Activated naive CD4-positive, alpha-beta T cell treated with anti-CD3 and anti-CD28 coated beads, Interleukin-2, amount 50 U/mL, for 16 hours (primary cell): Measurements from ENCODE around the gene HS1BP3.

Experiments used
- DNase-seq: peaks from one replicate; pipeline ENCODE4 v3.0.0-alpha.2; 2020

The HS1BP3 gene

DNA sequence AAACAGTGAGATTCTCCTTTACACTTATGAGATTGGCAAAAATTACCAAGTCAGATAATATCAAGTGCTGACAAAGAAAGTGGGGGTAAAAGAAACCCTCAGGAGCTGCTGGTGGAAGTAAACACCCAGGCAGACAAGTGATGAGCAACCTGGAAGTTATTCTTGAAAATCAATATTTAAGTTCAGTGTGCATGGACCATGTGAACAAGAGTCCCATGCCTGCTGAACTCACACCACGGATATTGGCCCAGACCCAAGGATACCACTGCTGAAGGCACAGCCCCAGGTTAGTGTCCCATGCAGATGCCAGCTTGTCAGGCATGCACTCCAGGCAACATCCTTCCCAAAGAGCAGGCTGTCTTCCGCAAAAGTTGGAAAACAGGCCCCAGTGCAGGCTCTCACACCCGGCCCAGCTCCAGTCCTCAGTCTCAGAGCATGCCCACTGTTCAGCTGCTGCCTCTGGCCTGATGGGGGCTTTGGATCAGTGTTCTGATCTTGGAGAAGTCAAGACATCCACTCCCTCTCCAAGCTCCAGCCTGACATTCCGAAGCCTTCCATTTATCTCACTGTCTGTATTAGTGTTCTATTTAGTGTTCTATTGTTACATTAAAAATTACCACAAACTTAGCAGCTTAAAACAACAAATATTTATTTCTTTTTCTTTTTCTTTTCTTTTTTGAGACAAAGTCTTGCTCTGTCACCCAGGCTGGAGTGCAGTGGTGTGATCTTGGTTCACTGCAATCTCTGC is 70.0 kb downstream of the HS1BP3 start:
- DNase-seq, result no peak

DNA sequence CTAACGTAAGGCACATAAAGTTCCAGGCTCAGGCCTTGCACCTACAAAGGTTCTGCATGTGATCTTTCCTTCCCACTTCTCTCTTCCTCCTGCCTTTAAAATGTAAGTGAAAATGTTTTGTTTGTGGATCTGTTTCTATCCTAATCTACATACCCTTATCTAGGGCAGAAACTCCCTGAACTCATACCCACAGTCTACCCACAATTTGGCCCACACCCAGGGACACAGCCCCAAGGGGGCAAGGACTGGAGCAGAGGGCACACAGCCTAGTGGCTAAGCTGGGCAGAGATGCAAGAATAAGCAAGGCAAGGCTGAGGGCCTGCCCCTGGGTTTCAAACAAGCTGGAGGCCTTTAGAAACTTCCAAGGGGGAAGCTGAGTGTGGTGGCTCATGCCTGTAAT is 71.0 kb downstream of the HS1BP3 start:
- no peak for DNase-seq

DNA sequence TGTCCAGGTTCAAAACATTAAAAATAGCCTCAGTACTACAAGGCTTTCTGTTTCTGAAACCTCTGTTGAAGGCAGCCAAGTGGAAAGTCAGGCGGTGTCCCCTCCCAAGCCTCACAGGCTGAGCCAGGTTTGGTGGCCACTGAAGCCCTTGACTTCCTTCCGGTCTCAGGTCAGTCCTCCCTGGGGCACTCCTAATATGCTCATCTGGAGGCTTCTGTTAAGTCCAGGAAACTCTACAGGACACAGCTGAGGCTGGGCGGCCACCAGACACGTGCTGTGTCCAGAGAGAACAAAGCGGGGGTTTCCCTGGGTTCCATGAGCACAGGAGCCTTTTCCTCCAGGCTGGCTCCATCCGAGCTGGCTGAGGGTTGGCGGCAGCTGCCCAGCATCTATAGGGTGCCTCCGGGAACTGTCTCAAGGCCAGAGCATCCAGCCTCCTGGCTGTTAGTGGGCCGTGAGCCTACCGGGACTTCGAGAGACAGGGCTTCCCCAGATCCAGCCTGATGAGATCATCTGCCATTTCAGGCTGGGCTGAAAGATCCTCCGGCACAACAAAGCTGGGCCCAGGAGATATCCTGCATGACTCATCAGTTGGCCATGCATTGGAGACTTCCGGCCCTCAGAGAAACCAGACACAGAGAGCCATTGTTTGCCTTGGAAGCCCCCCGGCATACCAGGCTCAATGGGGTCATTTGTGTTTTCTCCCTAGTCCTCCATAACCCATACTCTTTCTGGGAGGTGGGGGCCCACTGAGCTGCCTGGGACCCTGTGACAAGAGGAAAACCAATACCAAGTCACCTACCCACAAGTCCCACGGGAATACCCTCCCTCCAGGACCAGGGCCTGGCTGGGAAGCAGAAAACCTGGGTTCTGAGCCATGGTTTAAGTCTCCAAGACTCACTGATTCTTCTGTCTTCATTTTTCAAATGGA is 71.7 kb downstream of the HS1BP3 start:
- no peak for DNase-seq

DNA sequence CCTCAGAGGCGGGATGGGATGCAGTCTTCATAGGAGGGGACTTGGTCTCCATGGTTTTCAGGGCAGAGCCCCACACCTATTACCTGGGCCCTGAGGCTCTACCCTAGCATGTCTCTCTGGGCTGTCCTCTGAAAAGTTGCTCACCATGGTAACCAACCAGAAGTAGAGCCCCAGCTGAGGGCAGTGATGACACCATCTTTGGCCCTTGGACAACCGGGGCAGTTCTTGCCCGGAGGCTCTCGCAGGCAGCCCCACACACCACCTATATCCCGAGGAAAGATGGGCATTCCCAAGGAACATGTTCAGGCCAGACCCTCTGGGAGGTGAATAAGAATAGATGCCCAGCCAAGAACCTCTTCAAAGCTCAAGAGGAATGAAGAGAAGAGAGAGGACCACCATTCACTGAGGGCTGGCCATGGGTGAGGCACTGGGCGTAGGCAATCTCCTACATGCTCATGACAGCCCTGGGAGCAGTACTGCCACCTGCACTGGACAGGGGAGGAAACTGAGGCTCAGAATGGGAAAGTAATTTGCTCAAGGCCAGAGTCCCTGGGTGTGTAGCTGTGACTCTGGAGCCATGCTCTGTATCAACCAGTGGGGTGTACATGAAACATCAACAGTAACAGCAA is 72.5 kb downstream of the HS1BP3 start:
- no peak for DNase-seq

DNA sequence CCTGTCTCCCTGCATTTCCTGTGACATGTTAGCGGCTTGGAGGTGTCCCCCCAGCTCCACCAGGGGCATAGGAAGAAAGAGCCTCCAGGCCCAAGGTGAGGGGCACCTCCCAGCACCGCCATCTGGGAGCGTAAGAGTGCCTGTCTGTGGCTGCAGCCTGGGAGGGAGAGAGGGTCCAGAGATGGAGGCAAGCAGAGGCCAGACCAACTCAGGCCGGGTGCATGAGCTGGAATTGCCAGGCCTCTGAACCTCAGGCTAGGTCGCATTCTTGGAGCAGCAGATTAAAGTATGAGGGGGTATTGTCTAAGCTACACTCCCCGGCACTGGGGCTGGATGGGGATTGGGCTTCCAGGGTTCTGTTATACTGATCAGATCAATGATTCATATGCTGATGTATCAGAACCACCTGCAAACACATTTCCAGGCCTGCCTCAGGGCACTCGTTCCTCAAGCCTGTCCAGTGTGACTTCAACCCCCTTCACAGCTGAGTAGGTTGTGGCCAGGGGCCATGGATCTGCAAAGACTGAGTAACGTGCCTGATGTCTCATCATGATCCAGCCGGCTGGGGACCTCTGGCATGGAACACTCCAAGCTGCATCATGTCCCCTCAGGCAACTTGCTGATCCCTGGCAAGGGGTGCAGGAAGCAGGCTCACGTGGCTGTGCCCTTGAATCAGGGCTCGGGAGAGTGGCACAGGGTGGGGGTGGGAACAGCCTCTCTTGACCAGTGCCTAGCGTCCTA is 73.2 kb downstream of the HS1BP3 start:
- no peak for DNase-seq

DNA sequence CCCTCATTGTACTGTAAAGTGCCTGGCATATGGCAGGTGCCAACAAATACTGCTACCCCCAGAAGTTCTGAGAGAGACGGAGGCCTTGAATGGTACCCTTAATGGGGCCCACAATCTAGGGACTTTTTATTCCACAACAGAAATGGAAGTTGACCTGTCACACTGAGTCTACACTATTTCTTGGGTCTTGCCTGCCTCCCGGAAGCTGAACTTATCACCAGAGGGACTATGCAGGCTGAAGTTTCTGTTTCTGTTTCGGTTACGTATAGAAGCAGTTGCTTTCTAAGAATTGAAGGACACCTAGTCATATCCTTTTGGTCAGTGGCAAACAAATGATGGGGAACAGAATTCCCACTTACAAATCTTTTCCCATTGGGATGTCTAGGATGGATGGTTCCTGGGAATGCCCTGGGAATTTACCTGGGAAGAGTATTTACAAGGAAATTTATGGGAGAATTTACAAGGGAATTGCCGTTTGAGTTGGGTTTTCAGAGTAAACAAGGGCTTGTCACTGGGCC is 74.2 kb downstream of the HS1BP3 start:
- no peak for DNase-seq

DNA sequence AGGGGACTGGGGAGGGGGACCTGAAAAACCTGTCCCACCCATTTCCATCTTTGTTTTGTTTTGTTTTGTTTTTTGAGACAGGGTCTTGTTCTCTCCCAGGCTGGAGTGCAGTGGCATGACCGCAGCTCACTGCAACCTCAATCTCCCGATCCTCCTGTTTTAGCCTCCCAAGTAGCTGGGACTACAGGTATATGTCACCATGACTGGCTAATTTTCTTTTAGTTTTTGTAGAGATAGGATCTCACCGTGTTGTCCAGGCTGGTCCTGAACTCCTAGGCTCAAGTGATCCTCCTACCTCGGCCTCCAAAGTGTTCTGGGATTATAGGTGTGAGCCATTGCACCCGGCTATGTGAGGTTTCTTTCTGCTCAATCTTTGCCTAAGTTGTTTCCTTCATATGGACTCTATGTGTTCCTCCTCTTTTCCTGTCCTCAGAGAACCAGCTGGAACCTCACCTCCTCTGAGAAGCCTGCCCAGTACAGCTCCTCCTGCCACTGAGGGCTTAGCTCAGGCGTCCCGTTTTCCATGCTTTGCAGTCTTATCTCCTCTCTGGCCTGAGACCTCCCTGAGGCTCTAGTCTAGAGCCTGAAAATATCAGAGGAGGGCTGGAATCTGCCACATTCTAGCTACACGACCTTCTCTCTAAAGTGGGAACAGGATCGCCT is 74.8 kb downstream of the HS1BP3 start:
- DNase-seq, result no peak

DNA sequence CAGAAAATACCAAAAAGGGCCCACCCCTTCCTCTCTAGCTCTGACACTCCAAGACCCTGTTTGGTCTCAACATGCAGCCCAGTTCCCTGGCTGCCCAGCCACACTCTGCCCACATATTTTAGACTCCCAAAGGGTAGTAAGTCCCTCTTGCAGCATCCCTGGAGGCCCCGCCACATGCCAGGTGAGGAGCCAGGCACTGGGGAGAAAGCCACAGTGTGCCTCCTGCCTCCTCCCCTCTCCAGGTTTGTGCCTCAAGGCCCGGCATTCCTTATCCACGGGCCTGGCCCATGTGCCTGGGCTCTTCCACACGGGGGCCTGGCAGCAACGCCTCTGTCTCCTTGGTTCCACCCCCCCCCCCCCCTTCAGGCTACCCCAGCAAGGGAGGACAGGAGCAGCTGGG is 75.5 kb downstream of the HS1BP3 start:
- no peak for DNase-seq

DNA sequence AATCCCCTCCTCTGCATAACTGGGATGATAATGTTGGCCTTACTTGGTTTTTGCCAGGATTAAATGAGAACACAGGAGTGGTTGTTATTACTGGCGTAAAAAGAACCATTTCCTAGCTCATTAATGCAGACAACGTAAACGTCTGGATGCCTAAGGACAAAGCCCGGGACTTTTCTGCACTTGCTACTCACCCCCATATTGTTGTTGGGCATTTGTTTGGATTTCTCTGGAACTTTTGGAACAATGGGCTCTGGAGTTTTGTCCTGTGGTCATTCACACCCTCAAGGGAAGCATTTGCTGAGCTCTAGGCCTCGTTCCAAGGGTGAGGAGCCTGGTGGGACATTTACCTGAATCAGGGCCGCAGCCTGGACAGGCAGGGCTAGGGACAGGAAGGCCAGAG is 76.0 kb downstream of the HS1BP3 start:
- DNase-seq, result no peak

DNA sequence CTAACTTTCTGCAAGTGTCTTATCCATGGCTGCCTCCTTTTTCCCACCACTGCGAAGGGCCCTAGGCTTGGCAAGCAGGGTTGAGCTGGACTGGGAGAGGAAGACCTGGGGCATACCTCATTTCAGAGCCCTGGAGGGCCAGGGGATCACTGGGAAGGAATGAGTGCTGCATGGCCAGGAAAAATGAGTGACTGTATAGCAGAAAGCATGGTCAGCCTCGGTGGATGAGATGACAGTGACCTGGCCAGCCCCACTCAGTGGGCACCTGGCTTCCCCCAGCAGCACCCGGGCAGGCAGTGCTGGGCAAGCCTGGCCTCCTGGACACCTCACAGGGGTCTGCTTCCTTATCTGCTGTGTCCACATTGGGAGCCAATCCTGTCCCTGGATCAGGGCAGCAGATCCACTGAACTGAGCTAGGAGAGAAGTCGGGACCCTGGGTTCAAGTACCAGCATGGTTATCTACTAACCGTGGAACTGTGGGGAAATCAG is 76.4 kb downstream of the HS1BP3 start:
- no peak for DNase-seq

DNA sequence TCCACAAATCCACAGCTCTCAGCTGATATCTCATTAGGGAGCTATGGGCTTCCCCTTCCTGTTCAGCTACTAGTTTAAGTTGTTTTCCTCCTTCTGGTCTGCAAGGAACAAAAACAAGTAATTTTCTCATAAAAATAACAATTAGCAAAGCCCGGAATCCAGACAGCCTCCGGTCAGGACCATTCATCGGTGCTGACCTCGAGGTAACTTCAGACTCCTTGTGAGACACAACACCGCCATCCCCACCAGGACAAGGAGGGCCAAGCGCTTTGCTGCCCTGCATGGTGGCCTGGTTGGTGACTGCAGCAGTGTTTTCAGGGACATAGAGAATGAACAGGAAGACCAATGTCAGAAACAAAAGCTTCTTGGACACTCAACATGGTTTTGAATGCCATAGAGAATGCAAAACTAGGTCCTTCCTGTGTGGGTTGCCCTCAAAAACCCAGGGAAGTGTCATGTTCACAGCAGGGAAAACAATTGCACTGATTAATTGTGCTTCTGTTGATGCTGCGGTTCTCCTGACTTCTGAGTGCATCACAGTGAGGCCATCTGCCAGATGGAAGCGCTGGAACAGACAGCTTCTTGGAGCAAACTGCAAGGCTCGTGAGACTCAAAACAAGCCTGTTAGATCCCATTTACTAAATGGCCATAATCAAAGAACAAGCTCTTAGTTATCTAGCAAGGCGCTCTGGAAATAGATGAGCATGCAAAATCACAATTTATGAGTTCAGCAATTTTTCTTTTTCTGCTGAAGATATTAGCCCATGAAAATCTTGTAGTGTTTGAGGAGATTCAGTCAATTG is 77.1 kb downstream of the HS1BP3 start:
- DNase-seq, result no peak

DNA sequence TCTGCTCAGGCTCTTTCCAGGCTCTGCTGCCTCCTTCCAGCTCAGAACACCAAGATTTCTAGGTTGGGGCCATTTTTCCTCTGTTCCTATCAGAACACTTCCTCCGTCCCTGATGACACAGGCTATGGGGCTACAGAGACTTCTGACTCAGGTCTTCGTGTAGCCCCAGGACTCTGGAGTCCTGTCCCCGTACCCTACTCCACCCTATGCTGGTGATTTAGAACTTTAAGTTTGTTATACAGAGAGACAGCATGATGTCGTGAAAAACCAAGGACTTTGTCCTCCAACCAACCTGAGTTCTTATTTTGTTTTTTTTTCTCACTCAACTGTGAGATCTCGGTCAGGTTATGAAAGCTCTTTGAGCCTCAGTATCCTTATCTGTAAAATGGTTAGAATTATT is 78.7 kb downstream of the HS1BP3 start:
- no peak for DNase-seq

DNA sequence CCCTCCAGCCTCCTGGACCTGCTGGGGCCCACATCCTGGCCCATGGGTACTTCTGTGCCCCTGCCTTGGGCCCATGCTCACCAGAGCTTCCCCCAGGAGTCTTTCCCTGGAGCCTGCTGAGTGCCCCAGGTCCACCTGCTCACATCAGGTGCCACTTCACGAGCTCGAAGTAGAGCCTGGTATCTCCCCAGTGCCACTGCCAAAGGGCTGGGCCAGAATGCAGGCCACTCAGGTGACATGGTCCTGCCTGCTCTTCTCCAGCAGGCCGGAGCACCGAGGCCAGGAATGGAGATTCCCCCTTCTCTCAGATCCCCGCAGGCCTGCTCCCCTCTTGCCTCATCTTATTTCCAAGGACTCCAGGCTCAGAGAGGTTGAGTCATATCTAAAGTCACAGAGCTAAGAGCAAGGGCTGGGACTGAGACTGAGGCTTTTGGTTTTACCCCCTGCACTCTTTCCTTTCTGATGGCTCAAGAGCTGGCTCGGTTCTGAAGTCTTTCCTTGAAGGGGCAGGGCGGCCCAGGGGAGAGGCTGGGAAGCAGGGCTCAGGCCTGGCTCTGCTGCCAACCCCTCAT is 79.2 kb downstream of the HS1BP3 start:
- DNase-seq, result no peak

DNA sequence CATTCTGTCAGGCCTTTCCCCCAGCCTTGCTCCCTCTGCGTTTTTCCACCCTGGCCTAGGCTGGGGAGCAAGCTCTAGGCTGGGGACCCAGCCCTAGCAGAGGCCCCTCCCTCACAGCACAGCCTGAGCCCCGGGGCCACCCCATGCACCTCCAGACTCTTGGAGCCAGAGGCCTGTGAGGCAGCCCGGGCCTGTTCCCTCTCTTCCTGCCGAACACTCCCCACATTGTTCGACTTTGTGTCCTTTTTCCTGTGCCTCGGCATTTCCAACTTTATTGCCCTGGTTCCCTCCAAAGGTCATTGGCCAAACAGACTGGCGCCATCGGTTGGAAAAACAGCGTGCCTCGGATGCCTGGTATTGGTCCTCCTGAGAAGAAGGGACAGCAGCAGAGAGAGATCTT is 79.7 kb downstream of the HS1BP3 start:
- no peak for DNase-seq

DNA sequence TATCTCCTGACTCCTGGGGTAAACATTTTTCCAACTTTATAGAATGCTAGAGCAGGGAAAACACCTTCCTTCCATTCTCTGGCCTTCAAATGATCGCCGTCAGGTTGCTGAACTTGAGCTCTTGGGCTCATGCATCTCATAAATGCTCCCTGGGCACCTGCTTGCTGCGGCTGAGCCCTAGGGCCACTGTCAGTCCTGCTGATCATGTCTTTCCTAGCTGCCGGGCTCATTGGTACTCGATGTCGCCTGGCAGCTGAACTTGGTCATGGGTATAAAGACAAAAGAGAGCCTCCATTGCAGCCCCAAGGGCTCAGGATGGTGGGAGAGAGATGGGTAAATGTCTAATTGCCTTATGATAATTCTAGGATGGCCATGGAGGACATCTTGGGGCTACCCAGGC is 80.6 kb downstream of the HS1BP3 start:
- DNase-seq, result no peak

DNA sequence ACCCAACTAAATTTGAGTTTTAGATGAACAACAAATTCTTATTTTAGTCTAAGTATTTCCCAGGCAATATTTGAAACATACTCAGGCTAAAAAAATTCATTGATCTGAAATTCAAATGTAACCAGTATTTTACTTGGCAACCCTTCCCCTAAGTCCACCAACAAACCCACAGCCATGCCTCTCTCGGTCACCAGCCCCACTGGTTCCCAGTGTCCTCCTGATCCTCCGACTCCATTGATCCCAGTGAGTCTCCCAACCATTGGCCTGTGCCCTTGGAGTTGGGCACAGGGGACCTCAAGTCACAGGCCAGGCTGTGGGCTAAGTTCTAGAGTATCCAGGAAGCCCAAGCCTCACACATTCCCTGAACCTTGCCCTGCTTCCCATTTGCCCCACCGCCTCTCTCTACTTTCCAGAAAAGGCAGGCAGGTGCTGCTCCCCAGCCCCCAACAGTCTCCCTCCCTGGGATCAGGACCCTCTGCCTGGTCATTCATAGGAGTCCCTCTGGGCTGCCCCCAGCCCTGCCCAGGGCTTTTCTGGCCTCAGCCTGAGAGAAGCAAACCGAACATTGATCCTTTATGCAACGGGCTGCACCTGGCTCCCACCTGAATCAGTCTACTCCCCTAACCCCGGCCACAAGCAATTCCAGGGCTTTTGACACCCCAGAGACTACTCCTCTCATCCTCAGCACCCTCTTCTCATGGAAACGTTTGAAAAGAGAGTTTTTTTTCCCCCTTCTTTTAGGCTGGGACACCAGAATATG is 81.3 kb downstream of the HS1BP3 start:
- DNase-seq, result no peak

DNA sequence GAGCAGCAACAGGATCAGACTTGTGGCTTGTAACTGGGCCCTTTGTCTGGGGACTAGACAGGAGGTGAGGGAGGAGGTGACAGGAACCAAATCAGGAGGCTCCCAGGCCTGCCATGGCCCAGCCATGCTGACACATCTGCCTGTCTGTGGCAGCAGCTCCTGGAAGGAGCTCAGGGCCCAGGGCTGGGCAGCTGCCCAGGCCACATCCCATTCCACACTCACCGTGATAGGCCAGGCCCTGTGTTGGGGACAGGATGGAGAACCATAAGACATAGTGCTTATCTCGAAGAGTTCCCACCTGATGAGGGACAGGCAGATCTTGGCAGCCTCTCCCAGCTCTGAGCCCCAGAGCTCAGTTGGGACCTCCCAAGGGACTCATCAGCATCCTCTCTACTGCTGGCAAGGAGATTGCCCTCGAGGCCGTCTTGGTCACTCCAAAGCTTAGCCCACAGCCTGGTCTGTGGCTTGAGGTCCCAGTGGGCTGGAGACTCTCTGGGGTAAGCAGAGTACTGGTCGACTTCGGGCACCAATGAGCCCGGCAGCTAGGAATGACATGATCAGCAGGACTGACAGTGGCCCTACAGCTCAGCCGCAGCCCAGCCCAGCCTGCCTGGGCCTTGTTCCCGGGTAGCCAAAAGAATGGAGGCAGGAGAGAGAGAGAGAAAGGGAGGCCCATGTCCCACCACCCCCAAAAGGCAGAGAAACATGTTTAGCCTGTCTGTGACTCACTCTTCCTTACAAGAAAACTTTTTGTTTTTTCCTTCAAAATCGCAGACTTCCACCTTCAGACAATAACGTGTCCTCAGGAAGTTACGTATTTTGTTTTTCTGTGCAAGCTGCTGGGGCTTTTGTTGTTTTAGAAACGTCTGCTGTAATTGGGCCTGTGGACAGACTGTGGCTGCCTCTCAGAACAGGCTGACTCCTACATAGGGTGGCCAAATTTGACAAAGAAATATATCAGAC is 82.1 kb downstream of the HS1BP3 start:
- DNase-seq, result no peak

DNA sequence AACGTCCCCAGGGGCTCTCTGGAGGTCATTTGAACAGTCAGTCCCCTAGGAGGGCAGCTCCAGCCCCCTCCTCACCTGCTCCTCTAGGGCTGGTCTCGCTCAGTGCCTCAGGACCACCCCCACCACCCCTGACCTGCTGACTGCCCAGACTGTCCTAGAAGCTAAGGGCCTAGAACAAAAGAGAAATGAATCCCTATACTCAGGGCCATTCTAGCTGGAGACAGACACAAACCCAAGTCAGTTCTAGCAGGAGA is 83.0 kb downstream of the HS1BP3 start:
- DNase-seq, result no peak
